ENCODE results near the gene KRT26.
"Not testable (repeated sequence)": the region's sequence is repeated elsewhere in the genome, so short reads cannot be mapped to it uniquely, and the experiment has no call there.

The KRT26 gene

DNA sequence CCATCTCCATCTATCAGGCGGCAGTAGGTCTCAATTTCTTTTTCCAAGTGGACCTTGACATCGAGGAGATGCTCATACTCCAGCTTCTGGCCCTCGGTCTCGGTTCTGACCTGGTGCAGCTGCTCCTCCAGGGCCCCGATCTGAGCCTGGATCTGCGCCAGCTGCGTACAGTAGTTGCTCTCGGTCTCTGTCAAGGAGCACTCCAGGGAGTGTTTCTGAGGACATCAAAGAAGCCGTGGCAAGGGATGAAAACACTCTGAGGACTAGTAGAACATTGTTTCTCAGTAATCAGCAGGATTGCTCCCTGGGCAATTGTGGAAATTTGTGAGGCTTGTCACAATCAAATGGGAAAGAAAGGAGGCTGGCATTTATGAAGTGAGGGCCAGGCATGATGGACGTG, 21.8 kb upstream of the KRT26 start:
- no peak for DNase-seq

- DNase-seq: peak; percentile 39
These were observed 19.9 kb upstream of the KRT26 start for GRCh38 chr17:40791787-40792436.

DNA sequence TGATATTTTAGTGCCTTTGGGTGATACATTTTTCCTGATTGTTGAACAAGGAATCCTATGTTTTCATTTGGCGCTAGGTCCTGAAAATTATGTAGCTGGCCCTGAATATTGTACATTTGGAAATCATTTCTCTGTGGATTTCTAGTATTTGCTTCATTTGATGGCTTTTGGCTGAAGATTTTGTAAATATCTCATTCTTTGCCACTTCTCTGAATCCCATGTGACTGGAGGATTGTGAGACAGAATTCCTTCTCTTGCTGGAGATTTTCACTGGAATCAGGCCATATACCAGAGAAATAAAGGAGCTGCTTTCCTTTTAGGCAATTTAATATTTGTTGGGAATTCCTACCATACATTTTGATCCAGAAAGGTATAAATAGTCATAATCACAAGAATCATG, 19.1 kb upstream of the KRT26 start:
- DNase-seq: no peak

- DNase-seq: no peak
These were observed 10.4 kb upstream of the KRT26 start, which contains the start of gene KRT27 for GRCh38 chr17:40782450-40782849. Gene KRT27 (minus strand): TSS chr17:40782550. CDS start chr17:40782493, 57 bp downstream.

DNA sequence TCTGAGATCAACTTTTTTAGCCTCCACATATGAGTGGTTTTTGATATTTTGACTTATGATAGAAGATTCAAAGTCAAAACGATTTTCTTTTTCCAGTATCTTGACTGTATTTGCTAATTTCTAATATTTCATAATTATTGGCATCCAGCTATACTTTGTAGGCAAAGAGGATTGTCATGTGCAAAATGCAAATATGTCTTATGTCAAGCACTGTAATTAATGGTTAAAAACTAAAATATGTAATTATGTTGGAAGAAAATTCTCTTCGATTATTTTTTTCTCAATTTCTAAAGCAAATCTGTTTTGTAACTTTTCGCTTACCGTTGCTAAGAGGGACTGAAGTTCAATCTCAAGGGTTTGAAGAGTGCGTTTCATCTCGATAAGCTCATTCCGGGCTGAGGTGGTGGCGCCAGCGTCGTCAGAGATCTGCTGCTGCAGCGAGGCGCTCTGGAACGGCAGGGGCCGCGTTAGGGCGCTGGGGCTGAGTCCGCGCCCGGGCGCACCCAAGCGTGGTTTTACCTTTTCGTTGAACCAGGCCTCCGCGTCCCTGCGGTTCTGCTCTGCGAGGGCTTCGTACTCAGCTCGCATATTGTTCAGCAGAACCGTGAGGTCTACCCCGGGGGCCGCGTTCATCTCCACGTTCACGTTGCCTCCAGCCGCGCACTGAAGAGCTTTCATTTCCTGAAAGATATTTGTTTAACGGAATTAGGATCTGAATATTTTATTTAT, 7.3 kb upstream of the KRT26 start:
- DNase-seq: peak; percentile 47

DNA sequence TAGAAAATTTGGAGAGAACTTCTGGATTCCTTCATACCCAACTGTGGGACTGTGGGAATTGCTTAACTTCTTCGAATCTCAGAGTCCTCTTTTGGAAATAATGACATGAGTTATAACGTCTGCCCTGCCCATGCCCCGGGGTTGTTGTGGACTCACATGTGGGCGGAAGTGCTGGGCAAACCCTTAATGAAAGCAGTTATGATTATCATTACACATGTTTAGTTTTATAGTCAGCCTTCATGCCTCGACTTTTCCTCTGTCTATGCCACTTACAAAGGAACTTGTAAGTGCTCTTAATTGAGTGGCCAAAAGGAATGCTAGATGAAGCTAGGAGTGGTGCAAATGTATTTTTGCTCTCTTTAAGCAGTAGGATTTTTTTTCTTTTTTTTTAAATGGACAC, 6.5 kb upstream of the KRT26 start:
- DNase-seq: no peak

DNA sequence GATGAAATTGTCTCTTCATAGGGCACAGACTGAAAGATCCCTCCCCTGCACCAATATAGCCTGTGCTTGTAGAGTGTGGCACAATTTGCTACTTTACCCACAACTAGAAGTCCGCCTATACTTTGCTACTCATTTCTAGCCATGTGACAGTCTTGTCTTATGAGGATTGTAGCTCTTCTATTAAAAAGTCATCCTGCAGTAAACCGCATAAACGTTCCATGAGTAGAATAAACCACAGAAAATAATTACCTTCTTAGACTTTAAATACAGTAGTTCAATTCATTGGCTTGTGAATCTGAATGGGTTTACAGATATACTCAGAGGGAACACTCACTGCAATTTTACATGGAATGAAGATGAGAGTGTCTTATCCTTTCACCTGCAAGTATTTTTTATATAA, 6.0 kb upstream of the KRT26 start:
- DNase-seq: no peak

DNA sequence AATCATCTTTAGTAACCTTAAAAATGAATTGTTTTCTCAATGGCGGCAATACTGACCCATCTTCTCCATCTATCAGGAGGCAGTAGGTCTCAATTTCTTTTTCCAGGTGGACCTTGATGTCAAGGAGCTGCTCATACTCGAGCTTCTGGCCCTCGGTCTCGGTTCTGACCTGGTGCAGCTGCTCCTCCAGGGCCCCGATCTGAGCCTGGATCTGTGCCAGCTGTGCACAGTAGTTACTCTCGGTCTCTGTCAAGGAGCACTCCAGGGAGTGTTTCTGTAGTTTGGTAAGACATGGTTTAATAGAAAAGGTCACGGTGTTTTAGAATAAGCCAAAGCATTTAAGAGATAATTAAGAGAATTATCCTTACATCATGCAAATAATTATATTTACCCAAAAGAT, 5.5 kb upstream of the KRT26 start:
- no peak for DNase-seq

- DNase-seq: no peak
These were observed 3.9 kb upstream of the KRT26 start for GRCh38 chr17:40775945-40776344.

GRCh38 chr17:40765657-40766056, 6.3 kb downstream of the KRT26 start:
- no peak for DNase-seq

GRCh38 chr17:40763752-40764151, 8.2 kb downstream of the KRT26 start:
- DNase-seq: no peak

DNA sequence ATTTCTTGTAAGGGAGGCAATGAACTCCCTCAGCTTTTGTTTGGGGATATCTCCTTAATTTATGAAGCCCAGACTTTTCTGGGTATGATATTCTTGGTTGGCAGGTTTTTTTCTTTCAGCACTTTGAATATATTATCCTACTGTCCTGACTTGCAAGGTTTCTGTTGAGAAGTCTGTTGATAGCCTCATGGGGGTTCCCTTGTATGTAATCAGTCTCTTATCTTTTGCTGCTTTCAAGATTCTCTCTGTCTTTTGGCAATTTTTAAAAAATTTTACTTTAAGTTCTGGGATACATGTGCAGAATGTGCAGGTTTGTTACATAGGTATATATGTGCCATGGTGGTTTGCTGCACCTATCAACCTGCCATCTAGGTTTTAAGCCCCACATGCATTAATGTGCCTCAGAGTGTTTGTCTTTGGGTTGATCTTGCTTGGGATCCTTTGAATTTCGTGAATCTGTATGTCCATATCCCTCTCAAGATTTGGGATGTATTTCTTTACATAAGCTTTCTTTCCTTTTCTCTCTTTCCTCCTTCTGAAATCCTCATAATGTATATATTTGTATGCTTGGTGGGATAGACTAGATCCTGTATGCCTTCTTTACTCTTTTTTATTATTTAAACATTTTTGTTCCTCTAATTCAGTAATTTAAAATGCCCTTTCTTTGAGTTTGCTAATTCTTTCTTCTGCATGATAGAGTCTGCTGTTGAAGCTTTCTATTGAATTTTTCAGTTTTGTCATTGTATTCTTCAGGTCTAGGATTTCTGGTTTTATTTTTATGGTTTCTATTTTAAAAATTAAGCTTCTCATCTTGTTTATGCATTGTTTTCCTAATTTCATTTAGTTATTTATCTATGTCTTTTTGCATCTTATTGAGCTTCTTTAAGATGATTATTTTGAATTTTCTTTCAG, 11.6 kb downstream of the KRT26 start:
- DNase-seq: no peak

- no peak for DNase-seq
These were observed 16.8 kb downstream of the KRT26 start, which contains the start of gene KRT25 for GRCh38 chr17:40755231-40755630. Gene KRT25 (minus strand): TSS chr17:40755331. CDS start chr17:40755271, 60 bp downstream.

- DNase-seq: no peak
These were observed 18.2 kb downstream of the KRT26 start for GRCh38 chr17:40753804-40754203.

- no peak for DNase-seq
These were observed 20.9 kb downstream of the KRT26 start for GRCh38 chr17:40751065-40751464.

DNA sequence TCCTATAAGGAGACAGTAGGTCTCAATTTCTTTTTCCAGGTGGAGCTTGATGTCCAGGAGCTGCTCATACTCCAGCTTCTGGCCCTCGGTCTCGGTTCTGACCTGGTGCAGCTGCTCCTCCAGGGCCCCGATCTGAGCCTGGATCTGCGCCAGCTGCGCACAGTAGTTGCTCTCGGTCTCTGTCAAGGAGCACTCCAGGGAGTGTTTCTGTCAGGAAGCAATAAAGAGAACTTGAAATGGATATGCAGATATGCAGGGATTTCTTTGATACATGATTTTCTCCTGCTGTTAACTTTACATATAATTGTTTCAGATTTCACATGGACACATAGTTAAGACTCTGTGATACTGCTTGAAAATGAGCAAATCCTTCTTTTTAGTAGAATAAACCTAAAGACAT, 21.6 kb downstream of the KRT26 start:
- DNase-seq: no peak

GRCh38 chr17:40748666-40749065, 23.3 kb downstream of the KRT26 start:
- not testable (repeated sequence) for DNase-seq

GRCh38 chr17:40738553-40738952, 33.4 kb downstream of the KRT26 start:
- peak; percentile 18 for DNase-seq

DNA sequence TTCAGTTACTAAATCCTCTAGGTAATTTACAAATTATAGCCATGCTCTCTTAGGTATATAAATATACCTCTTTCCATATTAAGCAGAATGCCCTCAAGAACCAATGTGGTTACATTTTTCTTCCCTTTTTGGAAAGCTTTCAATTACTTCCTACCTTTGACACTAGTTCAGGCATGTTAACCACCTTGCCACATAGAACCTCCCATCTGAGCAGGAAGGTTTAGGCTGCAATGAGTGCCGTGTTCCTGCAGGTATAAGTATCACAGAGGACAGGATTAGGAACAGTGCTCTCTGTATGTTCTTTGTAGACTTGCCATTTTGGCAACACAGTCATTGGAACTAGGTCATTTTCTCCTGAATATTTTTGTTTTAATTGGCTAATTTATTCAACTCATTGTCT, 37.0 kb downstream of the KRT26 start:
- no peak for DNase-seq

DNA sequence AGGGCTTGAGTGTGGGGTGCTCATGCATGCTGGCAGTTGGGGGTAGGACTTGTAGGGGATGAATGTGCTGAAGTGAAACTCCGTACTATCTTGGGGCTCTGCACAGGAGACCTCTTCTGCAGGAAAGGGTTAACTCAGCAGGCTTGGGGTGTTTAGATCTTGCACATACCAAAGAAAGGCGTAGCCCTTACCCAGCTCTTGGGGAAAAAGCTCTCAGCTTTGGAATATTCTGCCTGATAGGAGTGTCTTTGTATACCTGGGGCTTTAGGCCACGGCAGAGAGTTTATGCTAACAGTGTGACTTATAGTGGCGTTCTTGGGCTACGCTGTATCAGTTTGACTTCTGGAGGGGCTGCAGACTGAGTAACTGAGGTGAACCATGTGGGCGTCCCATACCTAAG, 38.0 kb downstream of the KRT26 start:
- no peak for DNase-seq

DNA sequence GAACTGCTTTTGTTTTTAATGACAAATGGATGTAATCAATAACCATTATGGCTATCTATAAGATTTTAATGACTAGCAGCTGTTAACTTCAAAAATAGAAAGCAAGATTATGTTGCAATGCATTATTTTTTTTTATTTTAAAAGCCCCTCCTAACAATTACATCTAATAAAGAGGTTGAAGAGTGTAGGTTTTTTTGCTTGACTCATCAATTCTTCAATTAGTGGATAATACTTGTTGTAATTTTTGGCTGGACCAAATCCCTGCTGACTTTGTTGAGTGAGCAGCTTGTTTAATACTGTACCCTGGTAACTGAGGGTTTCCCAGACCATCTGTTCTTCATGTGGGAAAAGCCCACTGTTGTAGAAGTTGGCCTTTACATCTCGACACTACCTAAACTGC, 41.0 kb downstream of the KRT26 start:
- DNase-seq: no peak

DNA sequence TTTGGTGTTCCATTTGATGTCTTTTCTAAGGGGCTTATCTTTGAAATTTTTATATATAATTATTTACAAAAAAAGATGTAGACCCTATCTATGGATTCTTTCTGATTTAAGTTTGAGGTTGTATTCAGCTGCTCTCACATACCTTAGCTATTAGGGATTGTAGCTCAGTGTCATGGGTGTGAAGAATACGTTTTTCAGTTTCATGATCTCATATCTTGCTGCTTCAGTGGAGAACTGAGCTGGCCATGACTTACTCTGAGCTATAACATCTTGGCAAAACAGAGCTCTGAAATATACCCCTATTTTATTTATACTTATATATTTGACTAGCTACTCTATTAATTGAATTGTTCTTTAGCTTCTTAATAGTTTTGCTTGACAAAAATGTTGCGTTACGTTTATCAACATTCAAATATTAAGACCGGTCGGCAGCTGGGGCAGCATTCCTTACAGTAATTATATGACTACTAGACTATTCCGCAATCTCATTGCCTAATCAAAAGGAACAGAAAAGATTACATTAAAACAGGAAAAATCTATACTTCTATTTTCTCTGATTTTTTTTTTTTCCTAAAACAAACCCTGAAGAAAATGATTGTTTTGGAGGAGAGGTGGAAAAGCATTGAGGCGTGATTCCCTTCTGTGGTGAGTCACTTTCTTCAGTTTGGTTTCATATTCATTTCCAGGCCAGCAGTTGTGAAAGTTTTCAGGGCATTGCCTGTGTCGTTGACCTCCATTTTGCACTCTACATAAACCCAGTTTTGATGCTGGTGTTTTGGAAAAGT, 44.4 kb downstream of the KRT26 start:
- DNase-seq: peak; percentile 18

DNA sequence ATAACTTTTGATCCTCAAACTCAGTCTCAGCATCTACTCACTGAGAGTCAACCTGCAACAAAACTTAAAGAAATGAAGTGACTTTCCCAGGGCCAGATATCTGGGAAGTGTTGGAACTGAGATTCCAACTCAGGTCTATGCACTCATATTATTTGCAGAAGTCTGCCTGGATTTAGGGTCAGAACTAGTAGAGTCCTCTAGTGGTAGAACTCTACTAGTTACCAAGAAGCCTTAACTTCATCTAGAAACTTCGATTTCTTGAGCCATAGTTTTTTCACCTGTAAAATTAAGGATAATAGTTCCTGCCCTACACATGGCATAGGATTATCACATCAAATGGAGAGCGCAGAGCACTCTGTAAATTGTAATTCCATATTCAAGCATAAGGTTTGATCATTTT, 45.1 kb downstream of the KRT26 start:
- peak; percentile 26 for DNase-seq
